ENCODE results near the gene SCAF4.
"Not testable (repeated sequence)": the region's sequence is repeated elsewhere in the genome, so short reads cannot be mapped to it uniquely, and the experiment has no call there.

Gene SCAF4

DNA sequence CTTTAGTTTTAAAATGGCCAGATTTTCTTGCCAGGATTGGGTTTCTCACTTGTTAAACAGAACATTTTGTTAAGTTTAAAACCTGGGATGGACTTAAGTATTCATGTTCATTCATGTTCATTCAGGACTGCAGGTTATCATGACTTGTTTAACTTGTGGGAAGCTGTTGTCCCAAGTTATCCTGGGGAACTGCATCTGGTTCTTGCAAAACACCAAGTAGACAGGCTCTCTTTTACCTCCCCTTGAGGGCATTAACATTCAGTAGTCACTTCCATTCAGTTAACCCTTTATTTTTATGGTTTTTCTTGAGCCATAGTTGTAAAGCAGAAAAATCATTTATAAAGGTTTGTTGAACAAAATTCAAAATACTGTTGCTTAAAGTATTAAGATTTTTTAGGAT, 64.3 kb downstream of the SCAF4 start:
- no peak for DNase-seq

DNA sequence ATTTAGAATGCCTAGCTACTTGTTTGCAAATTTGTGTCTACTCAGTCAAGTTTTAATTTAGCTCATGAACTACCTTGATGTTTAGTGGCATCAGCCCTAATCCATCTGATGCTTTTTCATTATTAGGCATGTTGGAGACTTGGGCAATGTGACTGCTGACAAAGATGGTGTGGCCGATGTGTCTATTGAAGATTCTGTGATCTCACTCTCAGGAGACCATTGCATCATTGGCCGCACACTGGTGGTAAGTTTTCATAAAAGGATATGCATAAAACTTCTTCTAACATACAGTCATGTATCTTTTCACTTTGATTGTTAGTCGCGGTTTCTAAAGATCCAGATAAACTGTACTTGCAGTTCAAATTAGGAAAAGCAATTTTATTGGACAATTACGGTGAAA, 64.8 kb downstream of the SCAF4 start:
- DNase-seq = no peak

DNA sequence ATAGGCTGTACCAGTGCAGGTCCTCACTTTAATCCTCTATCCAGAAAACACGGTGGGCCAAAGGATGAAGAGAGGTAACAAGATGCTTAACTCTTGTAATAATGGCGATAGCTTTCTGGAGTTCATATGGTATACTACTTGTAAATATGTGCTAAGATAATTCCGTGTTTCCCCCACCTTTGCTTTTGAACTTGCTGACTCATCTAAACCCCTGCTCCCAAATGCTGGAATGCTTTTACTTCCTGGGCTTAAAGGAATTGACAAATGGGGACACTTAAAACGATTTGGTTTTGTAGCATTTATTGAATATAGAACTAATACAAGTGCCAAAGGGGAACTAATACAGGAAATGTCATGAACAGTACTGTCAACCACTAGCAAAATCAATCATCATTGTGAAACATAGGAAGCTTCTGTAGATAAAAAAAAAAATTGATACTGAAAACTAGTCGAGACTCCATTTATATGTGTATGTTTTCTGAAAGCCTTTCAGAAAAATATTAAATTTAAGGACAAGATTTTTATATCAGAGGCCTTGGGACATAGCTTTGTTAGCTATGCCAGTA, 65.4 kb downstream of the SCAF4 start:
- no peak for DNase-seq

DNA sequence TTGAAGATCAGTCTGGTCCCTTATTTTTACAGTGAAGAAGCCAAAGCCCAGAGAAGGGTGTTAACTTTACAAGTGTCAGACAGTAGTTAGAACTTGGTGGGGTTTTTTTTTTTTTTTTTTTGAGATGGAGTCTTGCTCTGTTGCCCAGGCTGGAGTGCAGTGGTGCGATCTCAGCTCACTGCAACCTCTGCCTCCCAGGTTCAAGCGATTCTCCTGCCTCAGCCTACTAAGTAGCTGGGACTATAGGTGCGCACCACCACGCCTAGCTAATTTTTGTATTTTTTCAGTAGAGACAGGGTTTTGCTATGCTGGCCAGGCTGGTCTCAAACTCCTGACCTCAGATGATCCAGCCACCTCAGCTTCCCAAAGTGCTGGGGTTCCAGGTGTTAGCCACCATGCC, 66.0 kb downstream of the SCAF4 start:
- DNase-seq = not testable (repeated sequence)

DNA sequence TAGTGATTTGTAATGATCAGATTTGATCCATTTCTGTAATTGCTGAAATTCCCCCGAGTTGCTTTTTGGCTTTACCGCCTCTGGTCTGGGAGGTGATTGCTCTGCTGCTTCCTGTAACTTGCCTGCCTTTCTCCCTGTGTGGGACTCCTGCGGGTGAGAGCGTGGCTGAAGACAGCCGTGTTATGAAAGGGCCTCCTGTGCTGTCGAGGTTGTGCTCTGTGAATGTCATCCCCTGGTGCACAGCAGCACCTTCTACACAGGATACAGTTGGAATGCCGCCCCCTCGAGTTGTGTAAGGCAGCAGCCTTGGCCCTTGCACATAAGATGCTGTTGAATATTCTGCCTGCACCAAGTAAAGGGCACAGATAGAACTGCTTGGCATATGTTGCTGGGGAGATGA, 66.5 kb downstream of the SCAF4 start:
- no peak for DNase-seq

DNA sequence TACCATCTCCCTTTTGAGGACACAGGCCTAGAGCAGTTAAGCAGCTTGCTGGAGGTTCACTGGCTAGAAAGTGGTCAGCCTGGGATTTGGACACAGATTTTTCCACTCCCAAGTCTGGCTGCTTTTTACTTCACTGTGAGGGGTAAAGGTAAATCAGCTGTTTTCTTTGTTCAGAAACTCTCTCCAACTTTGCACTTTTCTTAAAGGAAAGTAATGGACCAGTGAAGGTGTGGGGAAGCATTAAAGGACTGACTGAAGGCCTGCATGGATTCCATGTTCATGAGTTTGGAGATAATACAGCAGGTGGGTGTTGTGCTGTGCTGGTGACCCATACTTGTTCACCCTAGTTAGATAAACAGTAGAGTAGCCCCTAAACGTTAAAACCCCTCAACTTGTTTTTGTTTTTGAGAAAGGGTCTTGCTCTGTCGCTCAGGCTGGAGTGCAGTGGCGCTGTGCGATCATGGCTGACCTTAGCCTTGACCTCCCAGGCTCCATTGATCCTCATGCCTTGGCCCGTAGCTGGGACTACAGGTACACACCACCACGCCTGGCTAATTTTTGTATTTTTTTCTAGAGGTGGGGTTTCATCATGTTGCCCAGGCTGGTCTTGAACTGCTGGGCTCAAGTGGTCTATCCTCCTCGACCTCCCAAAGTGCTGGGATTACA, 68.2 kb downstream of the SCAF4 start:
- no peak for DNase-seq

DNA sequence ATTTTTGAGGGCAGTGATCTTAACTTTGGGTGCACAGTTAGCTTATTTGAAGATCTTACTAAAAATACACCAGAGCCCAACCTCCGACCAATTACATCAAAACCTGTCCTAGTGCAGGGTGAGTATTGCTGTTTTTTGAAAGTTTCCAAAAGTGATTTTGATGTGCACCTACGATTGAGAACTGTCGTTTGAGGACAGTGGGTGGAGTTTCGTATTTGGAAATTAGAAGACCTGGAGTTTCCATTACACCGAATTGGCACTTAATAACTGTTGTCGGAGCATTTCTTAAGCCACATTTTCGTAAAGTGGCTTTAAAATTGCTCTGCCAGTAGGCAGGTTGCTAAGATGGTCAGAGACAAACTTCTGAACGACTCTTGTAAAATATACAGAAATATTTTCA, 71.3 kb downstream of the SCAF4 start:
- DNase-seq = no peak

DNA sequence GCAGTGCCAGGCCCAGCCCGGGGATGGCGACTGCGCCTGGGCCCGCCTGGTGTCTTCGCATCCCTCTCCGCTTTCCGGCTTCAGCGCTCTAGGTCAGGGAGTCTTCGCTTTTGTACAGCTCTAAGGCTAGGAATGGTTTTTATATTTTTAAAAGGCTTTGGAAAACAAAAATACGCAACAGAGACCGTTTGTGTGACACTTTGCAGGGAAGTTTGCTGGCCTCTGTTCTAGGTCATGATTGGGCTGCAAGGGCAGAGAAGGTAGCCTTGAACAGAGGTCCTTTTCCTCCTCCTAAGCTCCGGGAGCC, 71.7 kb downstream of the SCAF4 start:
- no peak for DNase-seq

DNA sequence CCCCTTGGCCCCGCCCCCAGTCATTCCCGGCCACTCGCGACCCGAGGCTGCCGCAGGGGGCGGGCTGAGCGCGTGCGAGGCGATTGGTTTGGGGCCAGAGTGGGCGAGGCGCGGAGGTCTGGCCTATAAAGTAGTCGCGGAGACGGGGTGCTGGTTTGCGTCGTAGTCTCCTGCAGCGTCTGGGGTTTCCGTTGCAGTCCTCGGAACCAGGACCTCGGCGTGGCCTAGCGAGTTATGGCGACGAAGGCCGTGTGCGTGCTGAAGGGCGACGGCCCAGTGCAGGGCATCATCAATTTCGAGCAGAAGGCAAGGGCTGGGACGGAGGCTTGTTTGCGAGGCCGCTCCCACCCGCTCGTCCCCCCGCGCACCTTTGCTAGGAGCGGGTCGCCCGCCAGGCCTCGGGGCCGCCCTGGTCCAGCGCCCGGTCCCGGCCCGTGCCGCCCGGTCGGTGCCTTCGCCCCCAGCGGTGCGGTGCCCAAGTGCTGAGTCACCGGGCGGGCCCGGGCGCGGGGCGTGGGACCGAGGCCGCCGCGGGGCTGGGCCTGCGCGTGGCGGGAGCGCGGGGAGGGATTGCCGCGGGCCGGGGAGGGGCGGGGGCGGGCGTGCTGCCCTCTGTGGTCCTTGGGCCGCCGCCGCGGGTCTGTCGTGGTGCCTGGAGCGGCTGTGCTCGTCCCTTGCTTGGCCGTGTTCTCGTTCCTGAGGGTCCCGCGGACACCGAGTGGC, 72.2 kb downstream of the SCAF4 start, which contains the start of gene SOD1:
TSS of gene SOD1 (plus strand) at position 158 of the 723 bp plus-strand sequence. CDS start at position 235, 77 bp downstream.
- peak; percentile 95 for DNase-seq

DNA sequence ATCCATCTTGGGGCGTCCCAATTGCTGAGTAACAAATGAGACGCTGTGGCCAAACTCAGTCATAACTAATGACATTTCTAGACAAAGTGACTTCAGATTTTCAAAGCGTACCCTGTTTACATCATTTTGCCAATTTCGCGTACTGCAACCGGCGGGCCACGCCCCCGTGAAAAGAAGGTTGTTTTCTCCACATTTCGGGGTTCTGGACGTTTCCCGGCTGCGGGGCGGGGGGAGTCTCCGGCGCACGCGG, 72.7 kb downstream of the SCAF4 start:
- DNase-seq = no peak

DNA sequence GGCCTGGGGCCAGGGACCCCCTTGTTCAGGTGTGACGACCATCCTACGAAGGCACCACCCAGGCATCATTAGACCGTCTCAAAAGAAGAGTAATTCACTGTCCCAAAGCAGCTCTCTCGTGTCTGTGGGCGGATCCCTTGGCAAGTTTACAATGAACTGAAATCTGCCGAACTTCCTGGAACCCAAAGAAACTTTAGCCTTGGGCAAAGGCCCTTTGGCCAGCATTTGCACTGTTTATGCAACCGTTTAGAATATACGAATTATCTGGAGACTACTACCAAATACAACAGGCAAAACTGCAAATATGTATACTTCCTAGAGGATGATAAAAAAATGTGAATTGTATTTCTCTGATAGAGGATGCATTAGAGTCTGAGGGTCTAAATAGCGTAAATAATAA, 73.9 kb downstream of the SCAF4 start:
- DNase-seq = no peak

DNA sequence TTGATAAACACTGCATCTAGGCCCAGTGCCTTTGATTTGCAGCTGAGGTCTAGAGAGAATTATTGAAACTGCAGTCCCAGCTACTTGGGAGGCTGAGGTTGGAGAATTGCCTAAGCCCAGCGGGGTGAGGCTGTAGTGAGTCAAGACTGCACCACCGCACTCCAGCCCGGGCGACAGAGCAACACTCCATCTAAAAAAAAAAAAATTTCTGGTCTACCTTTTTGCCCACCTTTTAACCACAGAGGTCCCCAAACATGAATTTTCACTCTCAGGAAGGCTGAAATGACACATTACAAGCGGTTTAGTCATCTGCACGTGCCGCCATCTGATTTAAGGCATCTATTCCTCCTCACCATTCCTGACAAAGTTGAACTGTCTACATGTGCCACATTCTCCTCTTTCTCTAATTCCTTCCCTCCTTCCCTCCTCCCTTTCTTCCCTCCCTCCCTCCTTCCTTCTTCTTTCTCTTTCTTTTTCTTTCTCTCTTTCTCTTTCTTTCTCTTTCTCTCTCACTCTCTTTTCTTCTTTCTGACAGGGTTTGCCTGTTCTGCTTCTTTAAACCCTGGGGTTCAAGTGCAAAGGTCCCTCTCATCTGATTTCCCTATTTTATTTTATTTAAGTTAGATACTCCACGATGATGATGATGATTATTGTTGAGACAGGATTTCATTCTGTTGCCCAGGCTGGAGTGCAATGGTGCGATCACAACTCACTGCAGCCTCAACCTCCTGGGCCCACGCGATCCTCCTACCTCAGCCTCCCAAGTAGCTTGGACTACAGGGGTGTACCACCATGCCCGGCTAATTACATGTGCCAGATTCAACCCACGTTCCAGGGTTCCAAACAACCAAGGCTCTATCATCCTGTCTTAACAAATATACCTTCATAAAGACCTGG, 75.5 kb downstream of the SCAF4 start:
- DNase-seq = no peak

DNA sequence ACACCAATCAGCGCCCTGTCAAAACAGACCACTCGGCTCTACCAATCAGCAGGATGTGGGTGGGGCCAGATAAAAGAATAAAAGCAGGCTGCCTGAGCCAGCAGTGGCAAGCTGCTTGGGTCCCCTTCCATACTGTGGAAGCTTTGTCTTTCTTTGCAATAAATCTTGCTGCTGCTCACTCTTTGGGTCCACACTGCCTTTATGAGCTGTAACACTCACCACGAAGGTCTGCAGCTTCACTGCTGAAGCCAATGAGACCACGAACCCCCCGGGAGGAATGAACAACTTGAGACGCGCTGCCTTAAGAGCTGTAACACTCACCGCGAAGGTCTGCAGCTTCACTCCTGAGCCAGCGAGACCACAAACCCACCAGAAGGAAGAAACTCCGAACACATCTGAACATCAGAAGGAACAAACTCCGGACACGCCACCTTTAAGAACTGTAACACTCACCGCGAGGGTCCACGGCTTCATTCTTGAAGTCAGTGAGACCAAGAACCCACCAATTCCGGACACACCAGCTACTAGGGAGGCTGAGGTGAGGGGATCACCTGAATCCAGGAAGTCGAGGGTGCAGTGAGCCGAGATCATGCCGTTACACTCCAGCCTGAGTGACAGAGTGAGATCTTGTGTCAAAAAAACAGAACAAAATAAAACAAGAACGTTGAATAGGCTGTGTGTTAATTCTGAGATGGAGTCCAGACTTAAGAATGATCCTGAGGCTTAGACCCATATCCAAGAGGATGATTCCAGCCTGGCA, 76.9 kb downstream of the SCAF4 start:
- DNase-seq = not testable (repeated sequence)

DNA sequence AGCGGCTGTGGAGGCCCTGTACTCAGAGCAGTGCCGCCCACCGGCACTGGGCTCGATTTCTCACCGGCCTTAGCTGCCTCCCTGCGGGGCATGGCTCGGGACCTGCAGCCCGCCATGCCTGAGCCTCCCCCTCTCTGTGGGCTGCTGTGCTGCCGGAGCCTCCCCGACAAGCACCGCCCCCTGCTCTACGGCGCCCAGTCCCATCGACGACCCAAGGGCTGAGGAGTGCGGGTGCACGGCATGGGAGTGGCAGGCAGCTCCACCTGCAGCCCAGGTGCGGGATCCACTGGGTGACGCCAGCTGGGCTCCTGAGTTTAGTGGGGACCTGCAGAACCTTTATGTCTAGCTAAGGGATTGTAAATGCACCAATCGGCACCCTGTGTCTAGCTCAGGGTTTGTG, 77.6 kb downstream of the SCAF4 start:
- no peak for DNase-seq

DNA sequence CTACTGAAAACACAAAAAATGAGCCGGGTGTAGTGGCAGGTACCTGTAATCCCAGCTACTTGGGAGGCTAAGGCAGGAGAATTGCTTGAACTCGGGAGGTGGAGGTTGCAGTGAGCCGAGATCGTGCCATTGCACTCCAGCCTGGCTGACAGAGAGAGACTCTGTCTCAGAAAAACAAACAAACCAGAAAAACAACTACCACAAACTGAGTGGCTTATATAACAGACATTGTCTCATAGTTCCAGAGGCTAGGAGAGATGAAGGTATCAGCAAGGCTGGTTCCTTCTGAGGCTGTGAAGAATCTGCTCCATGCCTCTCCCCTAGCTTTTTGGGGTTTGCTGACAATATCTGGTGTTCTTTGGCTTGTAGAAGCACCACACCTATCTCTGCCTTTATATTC, 80.4 kb downstream of the SCAF4 start:
- not testable (repeated sequence) for DNase-seq

DNA sequence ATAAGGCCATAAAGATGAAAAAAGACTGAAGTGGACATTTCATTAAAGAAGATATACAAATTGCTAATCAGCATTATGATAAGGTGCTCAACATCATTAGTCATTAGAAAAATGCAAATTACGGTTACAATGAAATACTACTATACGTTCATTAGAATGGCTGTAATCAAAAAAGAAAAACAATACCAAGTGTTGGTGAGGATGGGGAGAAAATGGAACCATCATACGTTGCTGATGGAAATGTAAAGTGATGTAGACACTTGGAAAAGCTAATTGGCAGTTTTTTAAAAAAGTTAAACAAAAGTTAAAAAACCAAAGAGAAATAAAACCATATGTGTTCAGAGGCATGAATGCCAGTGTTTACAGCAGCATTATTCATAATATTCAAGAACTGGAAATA, 81.0 kb downstream of the SCAF4 start:
- no peak for DNase-seq

DNA sequence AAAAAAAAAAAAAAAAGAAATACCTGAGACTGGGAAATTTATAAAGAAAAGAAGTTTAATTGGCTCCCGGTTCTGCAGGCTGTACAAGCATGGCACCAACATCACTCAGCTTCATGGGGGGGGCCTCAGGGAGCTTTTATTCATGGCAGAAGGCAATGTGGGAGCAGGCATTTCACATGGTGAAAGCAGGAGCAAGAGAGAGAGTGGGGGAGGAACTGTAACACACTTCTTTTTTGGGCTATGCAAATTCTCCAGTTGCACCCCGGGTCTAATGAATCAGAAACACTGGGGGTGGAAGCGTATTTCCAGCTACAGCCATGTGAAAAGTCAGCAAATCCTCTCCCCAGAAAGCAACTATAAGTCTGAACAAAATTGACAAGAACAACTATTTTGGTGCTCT, 84.3 kb downstream of the SCAF4 start:
- no peak for DNase-seq

DNA sequence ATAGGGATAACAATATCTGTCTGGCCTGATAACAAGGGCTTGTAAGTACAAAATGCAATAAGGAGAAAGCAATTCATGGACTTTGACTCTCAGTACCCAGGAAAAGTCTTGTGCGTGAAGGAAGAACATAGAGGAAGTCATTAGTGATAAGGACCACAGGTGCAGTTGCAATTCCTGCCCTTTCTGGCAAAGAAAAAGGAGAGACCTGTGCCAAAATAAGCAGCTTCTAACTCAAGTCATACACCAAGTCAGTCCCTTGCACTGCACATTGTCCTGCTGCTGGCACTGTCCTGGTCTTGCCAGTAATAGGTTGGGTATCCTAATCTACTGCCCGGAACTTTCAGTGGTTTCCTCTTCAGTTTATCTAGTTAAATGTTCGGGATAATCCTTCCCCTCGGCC, 87.3 kb downstream of the SCAF4 start:
- DNase-seq = no peak

DNA sequence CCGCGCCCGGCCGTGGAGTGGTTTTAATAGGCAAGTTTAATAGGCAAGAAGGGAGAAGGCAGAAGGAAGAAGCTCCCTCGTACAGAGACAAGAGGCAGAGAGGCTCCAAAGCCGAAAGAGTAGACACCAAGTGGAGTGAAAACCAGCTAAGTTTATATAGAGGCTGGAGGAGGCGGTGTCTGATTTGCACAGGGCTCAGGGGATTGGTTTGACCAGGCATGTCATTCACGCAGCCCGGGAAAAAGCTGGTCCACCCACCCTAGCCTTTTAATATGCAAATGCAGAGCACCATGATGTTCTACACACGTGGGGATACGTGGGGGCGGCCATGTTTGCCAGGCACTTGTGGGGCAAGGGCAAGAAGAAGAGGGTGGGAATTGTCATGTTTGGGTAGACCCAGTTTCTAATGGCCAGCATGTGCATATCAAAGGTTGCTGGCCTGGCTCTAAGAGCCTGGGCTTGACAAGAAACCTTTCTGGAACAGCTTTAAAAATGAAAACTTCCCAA, 90.4 kb downstream of the SCAF4 start:
- no peak for DNase-seq

DNA sequence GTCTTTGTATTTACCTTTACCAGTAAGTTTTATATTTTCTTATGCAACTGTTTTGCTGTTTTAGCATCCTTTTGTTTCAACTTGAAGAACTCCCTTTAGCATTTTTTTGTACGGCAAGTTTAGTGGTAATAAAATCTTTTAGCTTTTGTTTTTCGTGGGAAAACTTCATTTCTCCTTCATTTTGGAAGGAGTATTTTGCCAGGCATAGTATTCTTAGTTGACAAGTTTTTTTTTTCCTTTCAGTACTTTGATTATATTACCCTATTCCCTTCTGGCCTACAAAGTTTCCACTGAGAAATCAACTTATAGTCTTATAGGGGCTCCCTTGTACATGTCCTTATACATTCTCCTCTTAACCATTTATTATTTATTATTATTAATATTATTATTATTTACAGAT, 95.0 kb downstream of the SCAF4 start:
- no peak for DNase-seq

DNA sequence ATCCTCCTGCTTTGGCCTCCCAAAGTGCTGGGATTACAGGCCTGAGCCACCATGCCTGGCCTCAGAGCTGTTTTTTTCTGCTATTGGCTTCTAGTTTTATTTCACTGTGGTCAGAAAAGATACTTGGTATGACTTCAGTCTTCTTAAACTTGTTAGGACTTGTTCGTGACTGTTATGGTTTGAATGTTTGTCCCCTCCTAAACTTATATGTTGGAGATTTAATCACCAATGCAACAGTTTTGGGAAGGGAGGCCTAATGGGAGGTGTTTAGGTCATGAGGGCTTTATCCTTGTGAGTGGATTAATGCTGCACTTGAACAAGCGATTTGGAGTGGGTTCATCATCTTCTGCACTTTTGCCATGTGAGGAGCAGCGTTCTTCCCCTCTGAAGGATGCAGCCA, 96.9 kb downstream of the SCAF4 start:
- DNase-seq = no peak

DNA sequence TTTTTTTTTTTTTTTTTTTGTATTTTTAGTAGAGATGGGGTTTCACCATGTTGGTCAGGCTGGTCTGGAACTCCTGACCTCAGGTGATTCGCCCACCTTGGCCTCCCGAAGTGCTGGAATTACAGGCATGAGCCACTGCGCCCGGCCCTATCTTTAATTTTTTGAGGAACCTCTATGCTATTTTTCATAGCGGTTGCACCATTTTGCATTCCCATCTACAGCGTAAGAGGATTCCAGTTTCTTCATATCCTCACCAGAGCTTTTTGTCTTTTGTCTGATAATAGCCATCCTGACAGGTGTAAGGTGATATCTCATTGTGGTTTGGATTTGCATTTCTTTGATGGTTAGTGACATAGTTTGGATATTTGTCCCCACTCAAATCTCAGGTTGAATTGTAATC, 100.0 kb downstream of the SCAF4 start:
- DNase-seq = not testable (repeated sequence)
